ENCODE results near the gene SEC24C.
"Not testable (repeated sequence)": the region's sequence is repeated elsewhere in the genome, so short reads cannot be mapped to it uniquely, and the experiment has no call there.

SEC24C gene

GRCh38 chr10:73785211-73785720 is 41.1 kb downstream of the SEC24C start, which contains the start of gene ZSWIM8:
Gene ZSWIM8 (plus strand): TSS chr10:73785606. CDS start chr10:73785879, 273 bp downstream.
- peaks cover 47% of the 10 kb centered on the region for H3K4me1 ChIP-seq (ENCODE audit: control insufficient read depth, insufficient read depth, low read length)

GRCh38 chr10:73785721-73786511 is 41.7 kb downstream of the SEC24C start:
- H3K4me3 ChIP-seq (ENCODE audit: low read length in 2 of 2): peak overlapping the region; percentile 85 to 96
- H3K36me3 ChIP-seq (ENCODE audit: control insufficient read depth in 2 of 2, insufficient read depth in 2 of 2, low read length in 2 of 2): peaks cover 17 to 18% of the 10 kb centered on the region in 2 donors
- peak overlapping the region; percentile 78 to 95 for H3K9ac ChIP-seq (ENCODE audit: low read length in 2 of 2)
- peak overlapping the region; percentile 76 for H3K27ac ChIP-seq (ENCODE audit: low read length)
- peaks cover 40% of the 10 kb centered on the region for H3K4me1 ChIP-seq (ENCODE audit: control insufficient read depth, insufficient read depth, low read length)
- H3K27me3 ChIP-seq (ENCODE audit: control insufficient read depth in 1 of 2, insufficient read depth in 2 of 2, low read length in 2 of 2): no peaks in the 10 kb centered on the region
- no peaks in the 10 kb centered on the region for H3K9me3 ChIP-seq (ENCODE audit: control insufficient read depth in 2 of 2, low read length in 2 of 2)

More at GRCh38 chr10:73785211-73785720, 41.1 kb downstream of the SEC24C start, which contains the start of gene ZSWIM8:
- Histone ChIP-seq H3K9ac (ENCODE audit: low read length in 2 of 2) (peak within 1 kb of the TSS; percentile 78 to 95), H3K27me3 (ENCODE audit: control insufficient read depth in 1 of 2, insufficient read depth in 2 of 2, low read length in 2 of 2) (no peaks in the 10 kb centered on the region), H3K4me3 (ENCODE audit: low read length in 2 of 2) (peak within 1 kb of the TSS; percentile 85 to 96), H3K9me3 (ENCODE audit: control insufficient read depth in 2 of 2, low read length in 2 of 2) (no peaks in the 10 kb centered on the region), H3K27ac (ENCODE audit: low read length) (peak within 1 kb of the TSS; percentile 76), H3K36me3 (ENCODE audit: control insufficient read depth in 2 of 2, insufficient read depth in 2 of 2, low read length in 2 of 2) (peaks cover 14% of the 10 kb centered on the region in 2 donors)

GRCh38 chr10:73786512-73786885 is 42.3 kb downstream of the SEC24C start:
- peaks cover 36% of the 10 kb centered on the region for H3K4me1 ChIP-seq (ENCODE audit: control insufficient read depth, insufficient read depth, low read length)
- peak overlapping the region; percentile 85 to 96 for H3K4me3 ChIP-seq (ENCODE audit: low read length in 2 of 2)
- H3K27ac ChIP-seq (ENCODE audit: low read length): peak overlapping the region; percentile 76

GRCh38 chr10:73787031-73787800 is 43.0 kb downstream of the SEC24C start:
- peak overlapping the region in 1 of 2 donors; percentile 49 for H3K4me3 ChIP-seq (ENCODE audit: low read length in 2 of 2)
- H3K27ac ChIP-seq (ENCODE audit: low read length); H3K9me3 ChIP-seq (ENCODE audit: control insufficient read depth in 2 of 2, low read length in 2 of 2); H3K27me3 ChIP-seq (ENCODE audit: control insufficient read depth in 1 of 2, insufficient read depth in 2 of 2, low read length in 2 of 2): not testable (repeated sequence)
- peak overlapping the region in 1 of 2 donors; percentile 51 for H3K9ac ChIP-seq (ENCODE audit: low read length in 2 of 2)
- peaks cover 30 to 31% of the 10 kb centered on the region in 2 donors for H3K36me3 ChIP-seq (ENCODE audit: control insufficient read depth in 2 of 2, insufficient read depth in 2 of 2, low read length in 2 of 2)
- H3K4me1 ChIP-seq (ENCODE audit: control insufficient read depth, insufficient read depth, low read length): peaks cover 34% of the 10 kb centered on the region

More at GRCh38 chr10:73786512-73786885, 42.3 kb downstream of the SEC24C start:
- H3K9me3 ChIP-seq (ENCODE audit: control insufficient read depth in 2 of 2, low read length in 2 of 2): no peaks in the 10 kb centered on the region
- H3K9ac ChIP-seq (ENCODE audit: low read length in 2 of 2): peak overlapping the region; percentile 78 to 95
- peaks cover 23 to 24% of the 10 kb centered on the region in 2 donors for H3K36me3 ChIP-seq (ENCODE audit: control insufficient read depth in 2 of 2, insufficient read depth in 2 of 2, low read length in 2 of 2)
- no peaks in the 10 kb centered on the region for H3K27me3 ChIP-seq (ENCODE audit: control insufficient read depth in 1 of 2, insufficient read depth in 2 of 2, low read length in 2 of 2)

GRCh38 chr10:73788864-73789658 is 44.9 kb downstream of the SEC24C start:
- Histone ChIP-seq H3K36me3 (ENCODE audit: control insufficient read depth in 2 of 2, insufficient read depth in 2 of 2, low read length in 2 of 2) (peaks cover 48 to 49% of the 10 kb centered on the region in 2 donors), H3K27me3 (ENCODE audit: control insufficient read depth in 1 of 2, insufficient read depth in 2 of 2, low read length in 2 of 2) (no peaks in the 10 kb centered on the region), H3K9ac (ENCODE audit: low read length in 2 of 2) (no peak overlapping the region), H3K4me3 (ENCODE audit: low read length in 2 of 2) (no peak overlapping the region), H3K9me3 (ENCODE audit: control insufficient read depth in 2 of 2, low read length in 2 of 2) (no peaks in the 10 kb centered on the region), H3K27ac (ENCODE audit: low read length) (no peak overlapping the region), H3K4me1 (ENCODE audit: control insufficient read depth, insufficient read depth, low read length) (peaks cover 26% of the 10 kb centered on the region)

- H3K9ac ChIP-seq (ENCODE audit: low read length in 2 of 2): no peak overlapping the region
- H3K4me3 ChIP-seq (ENCODE audit: low read length in 2 of 2): no peak overlapping the region
- H3K36me3 ChIP-seq (ENCODE audit: control insufficient read depth in 2 of 2, insufficient read depth in 2 of 2, low read length in 2 of 2): peaks cover 54 to 55% of the 10 kb centered on the region in 2 donors
- H3K27ac ChIP-seq (ENCODE audit: low read length): no peak overlapping the region
- H3K27me3 ChIP-seq (ENCODE audit: control insufficient read depth in 1 of 2, insufficient read depth in 2 of 2, low read length in 2 of 2): no peaks in the 10 kb centered on the region
- peaks cover 26% of the 10 kb centered on the region for H3K4me1 ChIP-seq (ENCODE audit: control insufficient read depth, insufficient read depth, low read length)
- no peaks in the 10 kb centered on the region for H3K9me3 ChIP-seq (ENCODE audit: control insufficient read depth in 2 of 2, low read length in 2 of 2)
Measured at GRCh38 chr10:73789659-73790055, 45.5 kb downstream of the SEC24C start.

- Histone ChIP-seq H3K27me3 (ENCODE audit: control insufficient read depth in 1 of 2, insufficient read depth in 2 of 2, low read length in 2 of 2) (no peaks in the 10 kb centered on the region), H3K36me3 (ENCODE audit: control insufficient read depth in 2 of 2, insufficient read depth in 2 of 2, low read length in 2 of 2) (peaks cover 62 to 63% of the 10 kb centered on the region in 2 donors), H3K4me3 (ENCODE audit: low read length in 2 of 2) (no peak overlapping the region), H3K9me3 (ENCODE audit: control insufficient read depth in 2 of 2, low read length in 2 of 2) (no peaks in the 10 kb centered on the region), H3K4me1 (ENCODE audit: control insufficient read depth, insufficient read depth, low read length) (peaks cover 23% of the 10 kb centered on the region), H3K9ac (ENCODE audit: low read length in 2 of 2) (no peak overlapping the region), H3K27ac (ENCODE audit: low read length) (no peak overlapping the region)
Measured at GRCh38 chr10:73790886-73791625, 46.9 kb downstream of the SEC24C start.

GRCh38 chr10:73791871-73792400 is 47.8 kb downstream of the SEC24C start:
- Histone ChIP-seq H3K36me3 (ENCODE audit: control insufficient read depth in 2 of 2, insufficient read depth in 2 of 2, low read length in 2 of 2) (peaks cover 67 to 68% of the 10 kb centered on the region in 2 donors), H3K4me3 (ENCODE audit: low read length in 2 of 2) (no peak overlapping the region), H3K9me3 (ENCODE audit: control insufficient read depth in 2 of 2, low read length in 2 of 2) (no peaks in the 10 kb centered on the region), H3K4me1 (ENCODE audit: control insufficient read depth, insufficient read depth, low read length) (peaks cover 17% of the 10 kb centered on the region), H3K9ac (ENCODE audit: low read length in 2 of 2) (no peak overlapping the region), H3K27me3 (ENCODE audit: control insufficient read depth in 1 of 2, insufficient read depth in 2 of 2, low read length in 2 of 2) (no peaks in the 10 kb centered on the region), H3K27ac (ENCODE audit: low read length) (no peak overlapping the region)

- H3K9ac ChIP-seq (ENCODE audit: low read length in 2 of 2): no peak overlapping the region
- no peak overlapping the region for H3K4me3 ChIP-seq (ENCODE audit: low read length in 2 of 2)
- H3K9me3 ChIP-seq (ENCODE audit: control insufficient read depth in 2 of 2, low read length in 2 of 2): no peaks in the 10 kb centered on the region
- H3K27ac ChIP-seq (ENCODE audit: low read length): no peak overlapping the region
- peaks cover 80 to 84% of the 10 kb centered on the region in 2 donors for H3K36me3 ChIP-seq (ENCODE audit: control insufficient read depth in 2 of 2, insufficient read depth in 2 of 2, low read length in 2 of 2)
- H3K4me1 ChIP-seq (ENCODE audit: control insufficient read depth, insufficient read depth, low read length): peaks cover 4% of the 10 kb centered on the region
- H3K27me3 ChIP-seq (ENCODE audit: control insufficient read depth in 1 of 2, insufficient read depth in 2 of 2, low read length in 2 of 2): no peaks in the 10 kb centered on the region
Measured at GRCh38 chr10:73793456-73793855, 49.3 kb downstream of the SEC24C start.

Measured in stomach smooth muscle (tissue), 2 donors.